Spinal cord (tissue), 10 donors: ENCODE data around the gene PLG. TPM values are rescaled to one million over a fixed set of nuclear protein-coding genes. Genes with fewer than 3 reads are reported as not detected.
A peak's percentile ranks its signal among the peaks of the same experiment; 100 is the strongest.
"Not testable (repeated sequence)": the region's sequence is repeated elsewhere in the genome, so short reads cannot be mapped to it uniquely, and the experiment has no call there.

ENCODE experiments used
- DNase-seq, 6 donors: peaks; one replicate each; pipeline versions ENCODE4 v3.0.0 to v3.0.0-alpha.2; 2013 to 2015; ENCODE audit warnings: low spot score in 6 of 6, low read depth in 4 of 6
- H3K27ac ChIP-seq: one replicate; pipeline ENCODE4 v1.5.1; 2013; ENCODE audit warnings: low read depth, low read length, control low read depth
- H3K27me3 ChIP-seq: one replicate; pipeline ENCODE4 v1.6.1; 2013; ENCODE audit warnings: low read length; ENCODE audit not compliant: control insufficient read depth, insufficient read depth
- H3K36me3 ChIP-seq: one replicate; pipeline ENCODE4 v1.6.1; 2013; ENCODE audit warnings: low read length; ENCODE audit not compliant: control insufficient read depth, insufficient read depth
- H3K4me1 ChIP-seq: one replicate; pipeline ENCODE4 v1.6.1; 2013; ENCODE audit warnings: low read length; ENCODE audit not compliant: control insufficient read depth, insufficient read depth
- H3K4me3 ChIP-seq: one replicate; pipeline ENCODE4 v1.5.1; 2013; ENCODE audit warnings: low read depth, low read length, control low read depth
- H3K9me3 ChIP-seq: one replicate; pipeline ENCODE4 v1.6.1; 2013; ENCODE audit warnings: low read length; ENCODE audit not compliant: control insufficient read depth, insufficient read depth
- WGBS: methylation state at CpG from one replicate; pipeline ENCODE4 v1.1.5; 2013; ENCODE audit warnings: missing lambda C conversion rate; ENCODE audit not compliant: insufficient coverage; 5-methylcytosine and 5-hydroxymethylcytosine counted together
- polyA plus RNA-seq, 2 donors: library from polyadenylated mRNA; unstranded; fragments of 120-200 nt; gene quantifications; one replicate each; pipeline ENCODE4 v1.2.1, GENCODE V29; 2013; ENCODE audit not compliant: insufficient read length in 2 of 2
- total RNA-seq, 2 donors: library from RNA; depleted of rRNA in 1 of 2; stranded (reverse); fragments of 120-200 nt in 1 of 2; fragments of >200 nt in 1 of 2; gene quantifications; one replicate each; pipeline versions ENCODE4 v1.2.3 to v1.2.4, GENCODE V29; 2013 to 2014
- donor health status: healthy.

Gene PLG
- total and polyA plus RNA-seq, 4 donors: 0.39 to 7.7 (median 3.6) TPM; not detected in 1

DNA sequence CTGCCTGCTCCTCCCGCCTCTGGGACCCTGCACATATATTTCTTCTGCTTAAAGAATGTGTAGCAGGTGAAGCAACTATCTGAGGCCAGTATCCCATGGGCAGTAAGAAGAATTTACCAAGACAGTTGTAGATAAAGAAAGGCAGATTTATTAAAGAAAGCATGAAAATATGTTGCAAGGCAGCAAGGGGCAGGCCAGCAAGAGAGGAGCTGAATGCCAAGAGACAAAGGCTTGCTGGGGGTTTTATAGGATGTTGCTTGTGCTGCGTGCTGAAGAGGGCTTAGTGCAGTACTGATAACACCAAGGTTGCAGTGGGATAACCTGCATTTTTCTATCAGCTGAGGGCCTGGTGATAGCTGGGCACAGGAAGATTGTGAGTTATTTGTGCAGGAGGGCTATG lies 6.4 kb upstream of the PLG start:
- DNase-seq: not testable (repeated sequence)
- WGBS: 70% methylated on average over 1 of the region's 2 CpGs

DNA sequence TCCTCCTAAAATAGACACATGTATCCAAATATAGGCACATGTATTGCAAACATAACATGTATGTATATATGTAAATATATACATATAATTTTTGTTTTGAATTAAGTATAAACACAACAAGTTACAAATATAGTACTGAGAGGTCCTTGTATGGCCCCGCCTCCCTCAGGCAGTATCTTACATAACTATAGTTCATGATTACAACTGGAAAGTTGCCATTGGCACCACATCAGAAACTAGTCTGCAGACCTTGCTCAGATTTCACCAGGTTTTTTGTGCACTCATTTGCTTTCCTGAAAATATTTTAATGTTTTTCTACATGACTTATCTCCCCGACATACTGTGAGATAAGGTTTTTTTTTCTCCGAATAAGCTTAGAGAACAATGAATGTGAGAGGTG lies 5.2 kb upstream of the PLG start:
- not testable (repeated sequence) for H3K4me1 ChIP-seq, DNase-seq, H3K9me3 ChIP-seq, H3K4me3 ChIP-seq, H3K36me3 ChIP-seq, H3K27ac ChIP-seq, H3K27me3 ChIP-seq
- no CpG with 5 or more reads among the region's 3 CpGs for WGBS

More for the DNA sequence above, 6.4 kb upstream of the PLG start:
- not testable (repeated sequence) for H3K36me3 ChIP-seq, H3K9me3 ChIP-seq, H3K27me3 ChIP-seq, H3K4me3 ChIP-seq, H3K4me1 ChIP-seq, H3K27ac ChIP-seq

DNA sequence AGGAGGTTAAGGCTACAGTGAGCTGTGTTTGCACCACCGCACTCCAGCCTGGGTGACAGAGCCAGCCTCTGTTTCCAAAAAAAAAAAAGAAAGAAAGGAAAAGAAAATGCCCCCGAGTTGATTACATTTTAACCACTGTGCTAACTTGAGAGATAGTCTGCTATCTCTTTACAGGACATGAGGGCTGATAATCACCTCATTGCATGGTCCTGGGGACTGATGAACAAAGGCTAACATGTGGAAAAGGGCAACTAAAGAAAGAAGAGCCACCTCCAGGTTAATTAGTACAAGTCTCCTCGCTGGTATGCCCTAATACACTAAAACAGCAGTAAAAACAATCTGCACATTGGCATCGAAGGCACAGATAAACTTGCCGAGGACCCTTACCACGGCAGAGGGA lies 4.2 kb upstream of the PLG start:
- Histone ChIP-seq H3K4me1 (no peaks in the 10 kb centered on the region), H3K36me3 (no peaks in the 10 kb centered on the region), H3K9me3 (no peaks in the 10 kb centered on the region), H3K27ac (no peak overlapping the region), H3K4me3 (no peak overlapping the region), H3K27me3 (no peaks in the 10 kb centered on the region)
- DNase-seq: no peak
- 76% methylated on average over 2 of the region's 6 CpGs for WGBS

DNA sequence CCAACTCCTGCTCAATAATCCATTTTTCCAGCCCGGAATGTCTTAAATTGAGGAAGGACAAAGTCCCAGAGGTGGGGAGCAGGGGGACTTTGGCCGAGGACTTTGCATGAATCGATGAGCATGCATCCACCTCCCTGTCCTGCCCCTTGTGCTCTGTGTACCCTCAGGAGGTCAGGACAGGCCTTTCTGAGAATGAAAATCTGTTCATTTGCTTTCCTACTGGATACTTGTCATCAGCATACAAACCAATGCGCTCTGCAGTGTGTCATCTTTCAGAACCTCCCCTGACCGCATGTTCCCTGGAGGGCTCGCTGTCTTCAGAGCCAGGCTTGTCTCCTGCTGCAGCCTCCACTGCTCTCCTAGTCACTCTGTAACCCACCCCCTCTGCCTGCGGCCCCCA lies 2.6 kb downstream of the PLG start:
- DNase-seq, H3K27me3 ChIP-seq, H3K9me3 ChIP-seq, H3K4me3 ChIP-seq, H3K4me1 ChIP-seq, H3K27ac ChIP-seq, H3K36me3 ChIP-seq: not testable (repeated sequence)
- 94% methylated on average over 7 of the region's 7 CpGs for WGBS

DNA sequence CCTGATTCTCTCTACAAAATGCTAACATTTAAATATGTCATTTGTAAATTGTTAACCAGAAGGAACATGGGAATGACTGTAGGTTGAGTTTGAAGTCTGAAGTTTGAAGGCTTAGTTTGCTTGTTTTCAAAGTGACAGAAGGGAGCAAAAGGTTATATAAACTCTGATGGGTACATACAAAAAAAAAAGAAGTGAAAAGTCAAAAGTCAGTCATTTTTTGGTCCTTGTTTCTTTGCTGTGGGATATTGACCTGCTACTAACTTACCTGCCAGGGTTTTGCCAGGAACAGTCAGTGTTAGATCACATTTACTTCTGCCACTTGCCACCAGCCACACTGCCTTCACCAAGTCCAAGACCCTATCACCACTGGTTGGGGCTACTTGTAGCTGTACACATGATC lies 6.9 kb downstream of the PLG start:
- H3K9me3 ChIP-seq, H3K4me3 ChIP-seq: not testable (repeated sequence)

DNA sequence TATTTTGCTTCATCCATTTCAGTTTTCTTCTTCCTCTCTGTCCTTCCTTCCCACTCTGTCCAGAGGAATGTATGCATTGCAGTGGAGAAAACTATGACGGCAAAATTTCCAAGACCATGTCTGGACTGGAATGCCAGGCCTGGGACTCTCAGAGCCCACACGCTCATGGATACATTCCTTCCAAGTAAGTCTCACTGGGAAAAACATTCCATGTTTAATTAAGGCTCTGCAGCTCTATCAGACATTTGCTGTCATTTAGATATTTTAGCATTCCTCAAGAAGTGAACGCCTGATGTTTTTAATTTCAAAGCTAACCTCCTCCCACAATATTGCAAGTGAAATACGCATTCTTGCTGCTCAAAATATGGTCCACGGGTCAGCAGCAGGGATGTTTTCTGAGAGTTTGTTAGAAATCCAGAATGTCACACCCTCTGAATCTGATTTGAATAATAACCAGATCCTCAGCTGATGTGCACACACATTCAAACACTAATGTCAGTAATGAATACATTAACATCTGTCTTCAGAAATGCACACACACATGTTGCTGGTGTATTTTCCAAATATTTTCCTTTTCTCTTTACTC lies 12.8 kb downstream of the PLG start:
- H3K4me1 ChIP-seq: no peaks in the 10 kb centered on the region
- WGBS: 93% methylated on average over 2 of the region's 5 CpGs
- H3K4me3 ChIP-seq: no peak overlapping the region
- H3K27me3 ChIP-seq: no peaks in the 10 kb centered on the region
- H3K27ac ChIP-seq: no peak overlapping the region
- peak in 1 of 6 donors; percentile 16 for DNase-seq
- H3K36me3 ChIP-seq: no peaks in the 10 kb centered on the region
- H3K9me3 ChIP-seq: no peaks in the 10 kb centered on the region

More for the DNA sequence above, 6.9 kb downstream of the PLG start:
- H3K27me3 ChIP-seq, H3K36me3 ChIP-seq, H3K4me1 ChIP-seq, H3K27ac ChIP-seq, DNase-seq: not testable (repeated sequence)

DNA sequence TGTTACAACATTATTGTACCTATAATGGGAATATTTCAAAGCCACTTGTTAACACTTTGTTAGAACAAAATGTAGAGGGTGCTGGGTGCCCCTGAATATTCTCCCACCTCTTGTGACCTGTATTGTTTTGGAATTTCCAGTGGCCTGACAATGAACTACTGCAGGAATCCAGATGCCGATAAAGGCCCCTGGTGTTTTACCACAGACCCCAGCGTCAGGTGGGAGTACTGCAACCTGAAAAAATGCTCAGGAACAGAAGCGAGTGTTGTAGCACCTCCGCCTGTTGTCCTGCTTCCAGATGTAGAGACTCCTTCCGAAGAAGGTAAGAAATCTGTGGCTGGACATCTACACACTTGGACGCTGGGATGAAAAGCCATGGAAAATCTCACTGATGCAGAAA lies 28.9 kb downstream of the PLG start:
- WGBS: 61% methylated on average over 6 of the region's 6 CpGs
- H3K9me3 ChIP-seq: no peaks in the 10 kb centered on the region
- DNase-seq: no peak
- H3K4me1 ChIP-seq: no peaks in the 10 kb centered on the region
- no peaks in the 10 kb centered on the region for H3K27me3 ChIP-seq
- H3K36me3 ChIP-seq: no peaks in the 10 kb centered on the region
- no peak overlapping the region for H3K4me3 ChIP-seq
- H3K27ac ChIP-seq: no peak overlapping the region

DNA sequence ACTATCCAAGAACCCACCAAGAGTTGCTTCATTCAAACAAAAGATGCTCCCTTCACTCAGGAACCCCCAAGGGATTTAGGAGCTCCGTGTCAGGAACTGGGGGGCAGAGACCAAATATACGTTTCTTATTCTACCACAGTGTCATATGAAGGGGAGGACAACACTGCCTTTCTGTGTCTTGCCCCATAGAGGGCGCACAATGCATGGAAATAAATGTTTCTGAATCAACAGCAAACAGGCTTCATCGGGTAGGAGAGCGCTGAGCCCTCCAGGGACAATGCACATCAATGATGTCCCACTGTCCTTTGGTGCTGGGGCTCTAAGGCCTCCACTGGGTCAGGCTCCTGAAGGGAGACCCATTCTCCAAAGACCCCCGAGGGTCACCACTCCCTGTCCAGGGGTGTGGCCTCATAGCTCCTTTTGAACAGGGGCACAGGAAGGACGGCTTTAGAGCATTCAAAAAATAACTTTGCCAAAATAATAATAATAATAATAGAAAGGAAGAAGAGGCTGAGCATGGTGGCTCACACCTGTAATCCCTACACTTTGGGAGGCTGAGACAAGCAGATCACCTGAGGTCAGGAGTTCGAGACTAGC lies 31.1 kb downstream of the PLG start:
- Histone ChIP-seq H3K27ac (no peak overlapping the region), H3K9me3 (no peaks in the 10 kb centered on the region), H3K4me1 (no peaks in the 10 kb centered on the region), H3K27me3 (no peaks in the 10 kb centered on the region), H3K36me3 (no peaks in the 10 kb centered on the region), H3K4me3 (no peak overlapping the region)
- DNase-seq: peak in 5 of 6 donors; percentile 13 to 87 (median 29)
- WGBS: 0% methylated on average over 3 of the region's 8 CpGs

DNA sequence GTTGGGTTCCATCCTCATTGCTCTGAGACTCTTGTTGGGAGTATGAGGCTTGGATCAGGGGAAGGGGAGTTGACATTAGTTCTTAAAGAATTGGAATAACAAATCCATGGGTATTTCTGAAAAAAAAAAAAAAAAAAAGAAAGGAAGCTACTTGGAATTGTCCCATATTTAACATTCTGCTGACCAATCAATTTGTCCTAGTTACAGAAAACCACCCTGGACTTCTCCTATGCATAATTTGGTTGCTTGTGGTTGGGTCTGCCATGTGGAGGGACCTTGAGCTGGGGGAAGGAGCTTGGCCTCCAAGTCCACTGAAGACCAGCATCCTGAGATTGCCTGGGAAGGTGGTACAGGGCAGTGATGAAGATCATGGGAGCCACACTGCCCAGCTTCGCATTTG lies 32.6 kb downstream of the PLG start:
- Histone ChIP-seq H3K36me3 (no peaks in the 10 kb centered on the region), H3K27ac (no peak overlapping the region), H3K9me3 (no peaks in the 10 kb centered on the region), H3K27me3 (no peaks in the 10 kb centered on the region), H3K4me1 (no peaks in the 10 kb centered on the region), H3K4me3 (no peak overlapping the region)
- WGBS: 100% methylated on average over 1 of the region's 1 CpG
- DNase-seq: no peak

DNA sequence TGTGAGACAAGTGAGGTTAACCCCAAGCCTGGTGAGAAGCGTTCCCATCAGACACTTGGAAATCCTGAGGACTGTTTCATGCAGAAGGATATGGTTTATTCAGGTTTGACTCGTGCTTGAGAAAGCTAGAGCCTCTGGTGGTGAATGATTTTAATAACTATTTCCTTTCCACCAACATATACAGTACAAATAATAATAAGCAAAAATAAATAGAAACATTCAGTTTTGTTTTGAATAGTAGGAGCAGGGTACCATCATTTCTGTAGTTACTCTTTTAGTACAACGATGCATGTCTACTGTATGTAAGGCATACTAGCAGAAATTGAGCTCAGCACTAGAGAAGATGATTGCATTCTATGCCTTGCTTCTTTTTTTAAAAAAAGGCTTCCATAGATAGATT lies 33.5 kb downstream of the PLG start:
- WGBS: 100% methylated on average over 1 of the region's 3 CpGs

More for the DNA sequence above, 33.5 kb downstream of the PLG start:
- Histone ChIP-seq H3K9me3 (peaks cover under 1% of the 10 kb centered on the region), H3K4me1 (no peaks in the 10 kb centered on the region), H3K4me3 (no peak overlapping the region), H3K27me3 (no peaks in the 10 kb centered on the region), H3K36me3 (no peaks in the 10 kb centered on the region), H3K27ac (no peak overlapping the region)
- no peak for DNase-seq
